Measurements from ENCODE around the gene BPIFB2.

The BPIFB2 gene

DNA sequence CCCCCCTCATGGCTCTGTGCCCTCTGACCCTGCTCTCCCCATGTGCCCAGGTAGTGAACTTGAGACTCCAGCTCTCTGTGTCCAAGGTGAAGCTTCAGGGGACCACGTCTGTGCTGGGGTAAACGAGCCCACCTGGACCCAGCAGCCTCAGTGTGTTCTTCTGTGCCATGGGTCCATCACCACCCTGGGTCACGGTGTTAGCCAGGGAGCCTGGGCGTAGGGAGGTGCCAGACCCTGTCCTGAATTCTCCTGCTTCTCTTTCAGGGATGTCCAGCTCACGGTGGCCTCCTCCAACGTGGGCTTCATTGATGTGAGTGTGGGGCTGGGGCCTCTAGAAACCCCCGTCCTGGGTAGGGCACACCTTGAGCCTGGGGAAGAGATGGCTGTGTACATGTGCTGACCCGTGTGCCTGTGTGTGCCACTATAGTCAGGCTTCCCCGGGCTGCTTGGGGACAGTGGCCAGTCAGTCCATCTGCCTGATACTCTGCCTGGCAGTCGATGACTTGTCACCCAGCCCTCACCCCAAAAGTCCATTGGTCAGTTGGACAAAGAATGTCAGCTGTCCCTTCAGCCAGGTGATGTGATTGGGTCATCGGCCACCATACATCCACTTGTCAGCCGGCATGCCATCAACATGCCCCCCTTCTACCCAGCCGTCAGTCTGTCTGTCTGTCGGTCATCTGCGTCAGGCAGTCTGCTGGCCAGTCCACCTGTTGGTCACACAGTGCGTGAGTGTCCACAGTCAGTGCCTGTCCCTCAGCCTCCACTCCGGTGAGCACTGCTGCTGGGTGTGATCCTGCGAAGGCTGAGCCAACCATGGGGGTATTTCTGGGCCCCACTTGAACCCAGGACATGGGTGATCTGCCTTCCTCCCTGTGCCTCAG is 13.0 kb downstream of the BPIFB2 start:
- POLR2A ChIA-PET (ENCODE audit: low non-redundant PET) = no interaction called here
- DNase-seq (ENCODE audit: low spot score) = no peak

DNA sequence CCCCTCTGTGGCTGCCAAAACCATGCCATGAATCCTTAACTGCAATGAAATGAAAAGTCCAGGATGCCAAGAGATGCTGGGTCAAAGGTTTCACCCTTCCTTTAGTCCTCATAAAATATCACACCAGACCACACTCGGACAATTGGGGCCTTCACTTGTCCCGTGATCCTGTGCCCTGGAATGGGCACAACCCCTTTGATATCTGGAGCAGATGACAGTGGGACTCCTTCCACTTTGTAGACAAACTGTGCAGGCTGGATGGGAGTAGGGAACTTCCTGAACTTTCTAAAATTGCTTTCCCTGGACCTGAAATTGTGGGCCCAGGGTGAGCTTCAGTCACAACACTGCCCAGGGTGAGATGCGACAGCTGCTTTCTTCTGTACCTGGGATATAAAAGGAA is 14.4 kb downstream of the BPIFB2 start:
- no peak overlapping the region for H3K27ac ChIP-seq
- DNase-seq (ENCODE audit: low spot score) = no peak
- TF ChIP-seq, protein P1, sequence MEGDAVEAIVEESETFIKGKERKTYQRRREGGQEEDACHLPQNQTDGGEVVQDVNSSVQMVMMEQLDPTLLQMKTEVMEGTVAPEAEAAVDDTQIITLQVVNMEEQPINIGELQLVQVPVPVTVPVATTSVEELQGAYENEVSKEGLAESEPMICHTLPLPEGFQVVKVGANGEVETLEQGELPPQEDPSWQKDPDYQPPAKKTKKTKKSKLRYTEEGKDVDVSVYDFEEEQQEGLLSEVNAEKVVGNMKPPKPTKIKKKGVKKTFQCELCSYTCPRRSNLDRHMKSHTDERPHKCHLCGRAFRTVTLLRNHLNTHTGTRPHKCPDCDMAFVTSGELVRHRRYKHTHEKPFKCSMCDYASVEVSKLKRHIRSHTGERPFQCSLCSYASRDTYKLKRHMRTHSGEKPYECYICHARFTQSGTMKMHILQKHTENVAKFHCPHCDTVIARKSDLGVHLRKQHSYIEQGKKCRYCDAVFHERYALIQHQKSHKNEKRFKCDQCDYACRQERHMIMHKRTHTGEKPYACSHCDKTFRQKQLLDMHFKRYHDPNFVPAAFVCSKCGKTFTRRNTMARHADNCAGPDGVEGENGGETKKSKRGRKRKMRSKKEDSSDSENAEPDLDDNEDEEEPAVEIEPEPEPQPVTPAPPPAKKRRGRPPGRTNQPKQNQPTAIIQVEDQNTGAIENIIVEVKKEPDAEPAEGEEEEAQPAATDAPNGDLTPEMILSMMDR (conservative IDR thresholded peaks at IDR 0.05; ENCODE audit: low read depth) = no peak
- ChIA-PET POLR2A (ENCODE audit: low non-redundant PET) (no interaction called here), CTCF (interaction anchor here (0.7 to 1.1 kb wide), 2 partner anchors 11 to 46 kb away, joined by 4 to 6 read pairs; no protein-coding TSS in a partner anchor)

More for the DNA sequence above, 13.0 kb downstream of the BPIFB2 start:
- TF ChIP-seq, protein P1 (conservative IDR thresholded peaks at IDR 0.05; ENCODE audit: low read depth) = no peak
- CTCF ChIA-PET = interaction anchor here (0.6 kb wide), 3 partner anchors 10 to 207 kb away, joined by 3 to 5 read pairs (median 4); no protein-coding TSS in a partner anchor
- H3K27ac ChIP-seq = no peak overlapping the region

DNA sequence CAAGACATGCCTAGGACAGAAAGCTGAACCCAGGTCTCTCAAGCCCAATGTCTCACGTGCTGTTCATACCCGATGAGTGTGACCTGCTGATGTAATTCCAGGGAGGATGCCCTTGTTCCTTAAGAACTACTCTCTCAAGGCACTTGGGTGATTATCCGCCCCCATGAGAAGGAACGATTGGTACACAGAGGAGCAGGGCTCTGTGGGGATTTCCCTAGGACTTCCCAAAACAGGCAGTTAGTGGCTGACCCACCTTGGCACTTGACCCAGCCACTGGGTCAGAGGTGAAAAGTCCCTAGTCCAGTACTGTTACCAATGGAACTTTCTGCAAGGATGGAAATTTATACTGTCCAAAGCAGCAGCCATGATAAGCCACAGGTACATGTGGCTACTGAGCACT is 14.8 kb downstream of the BPIFB2 start:
- TF ChIP-seq, protein P1 (conservative IDR thresholded peaks at IDR 0.05; ENCODE audit: low read depth) = no peak
- no peak for DNase-seq (ENCODE audit: low spot score)
- CTCF ChIA-PET = interaction anchor here (0.6 to 1.1 kb wide), 2 partner anchors 10 to 30 kb away, joined by 3 to 6 read pairs; no protein-coding TSS in a partner anchor
- H3K27ac ChIP-seq = no peak overlapping the region
- POLR2A ChIA-PET (ENCODE audit: low non-redundant PET) = no interaction called here

DNA sequence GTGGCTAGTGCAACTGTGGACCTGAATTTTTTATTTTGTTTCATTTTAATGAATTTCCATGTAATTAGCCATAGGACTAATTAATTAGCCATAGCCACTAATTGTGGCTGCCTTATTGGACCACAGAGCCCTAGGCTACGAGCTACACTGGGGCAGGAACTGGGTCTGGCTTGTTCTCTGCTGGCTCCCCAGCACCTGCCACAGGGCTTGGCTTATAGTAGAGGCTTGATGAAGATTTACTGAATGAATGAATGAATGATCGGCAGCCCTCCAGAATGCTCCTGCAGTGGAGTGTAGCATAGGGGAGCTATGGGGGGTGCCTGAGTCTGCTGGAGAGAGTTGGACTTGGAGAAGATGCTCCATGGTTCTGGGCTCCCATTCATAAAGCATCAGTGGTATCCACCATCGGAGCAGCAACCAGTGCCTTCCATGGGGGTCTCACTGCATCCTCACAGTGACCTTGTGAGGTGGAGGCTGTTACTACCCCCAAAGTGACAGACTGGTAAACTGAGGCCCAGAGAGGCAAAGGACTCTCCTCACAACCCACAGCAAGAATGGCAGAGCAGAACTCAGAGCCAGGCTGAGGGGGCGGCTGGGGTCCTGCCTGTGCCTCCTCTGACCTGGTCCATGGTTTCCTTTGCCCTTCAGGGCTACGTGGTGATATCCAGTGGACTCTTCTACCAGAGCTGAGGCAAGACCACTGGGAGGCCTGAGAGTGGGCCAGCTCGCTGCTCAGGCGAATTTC is 15.4 kb downstream of the BPIFB2 start:
- ChIA-PET CTCF (interaction anchor here (0.6 kb wide), 1 partner anchor 31 kb away, joined by 3 read pairs; no protein-coding TSS in a partner anchor), POLR2A (ENCODE audit: low non-redundant PET) (no interaction called here)
- no peak for DNase-seq (ENCODE audit: low spot score)
- H3K27ac ChIP-seq = no peak overlapping the region
- TF ChIP-seq, protein P1 (conservative IDR thresholded peaks at IDR 0.05; ENCODE audit: low read depth) = no peak

DNA sequence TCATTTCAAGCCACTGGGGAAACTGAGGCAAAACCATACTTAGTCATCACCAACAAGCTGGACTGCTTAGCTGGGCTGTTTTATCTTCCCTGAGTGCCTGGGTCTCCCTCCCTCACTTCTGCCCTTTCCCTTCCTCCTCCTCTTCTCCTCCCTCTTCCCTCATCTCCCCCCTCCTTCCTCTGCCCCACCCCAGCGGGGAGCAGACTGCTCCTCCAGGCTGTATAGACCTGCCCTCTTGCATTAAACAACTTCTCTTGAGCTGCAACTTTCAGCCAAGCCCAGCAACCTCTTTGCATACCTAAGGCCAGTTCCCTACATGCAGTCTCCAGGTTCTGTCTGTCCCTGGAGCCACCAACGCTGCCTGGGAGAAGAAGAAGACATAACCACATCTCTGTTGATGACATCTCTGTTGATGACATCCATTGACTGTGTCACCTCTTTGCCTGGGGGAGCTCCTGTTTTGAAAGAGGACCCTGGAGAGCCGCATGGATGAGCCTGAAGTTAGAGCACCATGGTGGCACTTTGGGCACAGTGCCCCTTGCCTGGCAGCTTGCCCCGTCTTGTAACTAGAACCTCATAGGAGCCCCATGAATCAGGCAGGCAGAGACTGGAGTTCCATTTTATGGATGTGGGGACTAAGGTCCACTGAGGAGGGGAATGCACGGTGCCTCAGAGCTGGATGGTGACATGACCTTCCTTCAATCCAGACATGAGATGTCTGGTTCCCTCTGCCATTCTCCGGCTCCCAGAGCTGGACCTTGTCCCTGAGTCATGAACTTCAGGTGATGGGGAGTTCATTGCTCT is 16.1 kb downstream of the BPIFB2 start:
- no peak for DNase-seq (ENCODE audit: low spot score)
- ChIA-PET CTCF (interaction anchor here (0.6 kb wide), 1 partner anchor 89 kb away, joined by 7 read pairs; no protein-coding TSS in a partner anchor), POLR2A (ENCODE audit: low non-redundant PET) (no interaction called here)
- TF ChIP-seq, protein P1 (conservative IDR thresholded peaks at IDR 0.05; ENCODE audit: low read depth) = no peak
- no peak overlapping the region for H3K27ac ChIP-seq

DNA sequence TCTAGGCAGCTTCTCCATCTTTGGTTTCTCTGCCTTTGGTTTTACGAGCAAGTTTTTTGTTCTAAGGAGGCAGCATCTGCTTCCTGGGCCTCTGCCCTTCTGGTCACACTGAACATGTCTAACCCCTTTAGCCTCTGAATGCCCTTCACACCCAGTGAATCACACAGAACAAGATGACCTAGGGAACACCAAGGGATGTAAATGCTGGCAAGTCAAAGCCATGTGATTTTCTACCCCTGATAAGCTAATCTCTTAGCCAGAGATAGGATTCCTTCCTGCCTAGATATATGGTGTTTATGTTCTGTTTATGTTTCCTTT is 16.7 kb downstream of the BPIFB2 start:
- H3K27ac ChIP-seq = no peak overlapping the region
- TF ChIP-seq, protein P1 (conservative IDR thresholded peaks at IDR 0.05; ENCODE audit: low read depth) = no peak
- ChIA-PET CTCF (no interaction called here), POLR2A (ENCODE audit: low non-redundant PET) (no interaction called here)
- no peak for DNase-seq (ENCODE audit: low spot score)

All from RWPE1 (cell line).